ENCODE data around the gene PRKAR1B.

DNA sequence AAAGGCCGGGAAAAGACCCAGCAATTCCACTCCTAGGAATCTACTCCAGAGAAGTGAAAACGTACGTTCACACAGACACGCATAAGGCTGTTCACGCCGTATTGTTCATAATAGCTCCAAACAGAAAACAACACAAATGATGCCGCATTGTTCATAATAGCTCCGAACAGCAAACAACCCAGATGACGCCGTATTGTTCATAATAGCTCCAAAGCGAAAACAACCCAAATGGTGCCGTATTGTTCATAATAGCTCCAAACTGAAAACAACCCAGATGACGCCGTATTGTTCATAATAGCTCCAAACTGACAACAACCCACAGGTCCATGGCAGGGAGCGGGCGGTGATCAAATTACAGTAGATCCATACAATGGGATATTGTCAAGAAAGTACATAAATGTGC, 85.8 kb downstream of the PRKAR1B start:
- no peak for TF ChIP-seq POLR2A (IDR thresholded peaks at IDR 0.05; ENCODE audit: low read depth, low read length)
- no peak for TF ChIP-seq JUNB (IDR thresholded peaks at IDR 0.05)
- no peak for TF ChIP-seq YY1 (IDR thresholded peaks at IDR 0.05; ENCODE audit: low read depth, low read length)
- TF ChIP-seq KDM1A (IDR thresholded peaks at IDR 0.05; ENCODE audit: borderline replicate concordance): no peak
- TF ChIP-seq TAF1 (IDR thresholded peaks at IDR 0.05; ENCODE audit: borderline replicate concordance, low read depth, low read length): no peak
- no peak for TF ChIP-seq KLF5 (IDR thresholded peaks at IDR 0.05; ENCODE audit: partially characterized antibody)
- no peak for TF ChIP-seq POLR2AphosphoS5 (IDR thresholded peaks at IDR 0.05; ENCODE audit: low read length)
- TF ChIP-seq, protein P1, sequence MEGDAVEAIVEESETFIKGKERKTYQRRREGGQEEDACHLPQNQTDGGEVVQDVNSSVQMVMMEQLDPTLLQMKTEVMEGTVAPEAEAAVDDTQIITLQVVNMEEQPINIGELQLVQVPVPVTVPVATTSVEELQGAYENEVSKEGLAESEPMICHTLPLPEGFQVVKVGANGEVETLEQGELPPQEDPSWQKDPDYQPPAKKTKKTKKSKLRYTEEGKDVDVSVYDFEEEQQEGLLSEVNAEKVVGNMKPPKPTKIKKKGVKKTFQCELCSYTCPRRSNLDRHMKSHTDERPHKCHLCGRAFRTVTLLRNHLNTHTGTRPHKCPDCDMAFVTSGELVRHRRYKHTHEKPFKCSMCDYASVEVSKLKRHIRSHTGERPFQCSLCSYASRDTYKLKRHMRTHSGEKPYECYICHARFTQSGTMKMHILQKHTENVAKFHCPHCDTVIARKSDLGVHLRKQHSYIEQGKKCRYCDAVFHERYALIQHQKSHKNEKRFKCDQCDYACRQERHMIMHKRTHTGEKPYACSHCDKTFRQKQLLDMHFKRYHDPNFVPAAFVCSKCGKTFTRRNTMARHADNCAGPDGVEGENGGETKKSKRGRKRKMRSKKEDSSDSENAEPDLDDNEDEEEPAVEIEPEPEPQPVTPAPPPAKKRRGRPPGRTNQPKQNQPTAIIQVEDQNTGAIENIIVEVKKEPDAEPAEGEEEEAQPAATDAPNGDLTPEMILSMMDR (IDR thresholded peaks at IDR 0.05 in 2 of 3, conservative IDR thresholded peaks at IDR 0.05 in 1 of 3; ENCODE audit: control insufficient read depth in 2 of 3, extremely low read depth in 1 of 3, insufficient read depth in 1 of 3, low read depth in 3 of 3, low read length in 3 of 3): no peak
- TF ChIP-seq, protein P2, sequence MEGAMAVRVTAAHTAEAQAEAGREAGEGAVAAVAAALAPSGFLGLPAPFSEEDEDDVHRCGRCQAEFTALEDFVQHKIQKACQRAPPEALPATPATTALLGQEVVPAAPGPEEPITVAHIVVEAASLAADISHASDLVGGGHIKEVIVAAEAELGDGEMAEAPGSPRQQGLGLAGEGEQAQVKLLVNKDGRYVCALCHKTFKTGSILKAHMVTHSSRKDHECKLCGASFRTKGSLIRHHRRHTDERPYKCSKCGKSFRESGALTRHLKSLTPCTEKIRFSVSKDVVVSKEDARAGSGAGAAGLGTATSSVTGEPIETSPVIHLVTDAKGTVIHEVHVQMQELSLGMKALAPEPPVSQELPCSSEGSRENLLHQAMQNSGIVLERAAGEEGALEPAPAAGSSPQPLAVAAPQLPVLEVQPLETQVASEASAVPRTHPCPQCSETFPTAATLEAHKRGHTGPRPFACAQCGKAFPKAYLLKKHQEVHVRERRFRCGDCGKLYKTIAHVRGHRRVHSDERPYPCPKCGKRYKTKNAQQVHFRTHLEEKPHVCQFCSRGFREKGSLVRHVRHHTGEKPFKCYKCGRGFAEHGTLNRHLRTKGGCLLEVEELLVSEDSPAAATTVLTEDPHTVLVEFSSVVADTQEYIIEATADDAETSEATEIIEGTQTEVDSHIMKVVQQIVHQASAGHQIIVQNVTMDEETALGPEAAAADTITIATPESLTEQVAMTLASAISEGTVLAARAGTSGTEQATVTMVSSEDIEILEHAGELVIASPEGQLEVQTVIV (IDR thresholded peaks at IDR 0.05; ENCODE audit: borderline replicate concordance, partially characterized antibody): no peak
- no peak for TF ChIP-seq NBN (IDR thresholded peaks at IDR 0.05)
- TF ChIP-seq TCF3 (IDR thresholded peaks at IDR 0.05; ENCODE audit: borderline replicate concordance, insufficient read depth, low read depth, low read length): no peak
- TF ChIP-seq ATF7 (IDR thresholded peaks at IDR 0.05; ENCODE audit: low read depth): no peak

All from GM12878 (cell line).